K562 (cell line): ENCODE data around the gene IRF2. TPM values are rescaled to one million over a fixed set of nuclear protein-coding genes. Genes with fewer than 3 reads are reported as not detected.

ENCODE experiments used
- CAMTA2 ChIP-seq: fragments of 250-450 bp; sonication (Bioruptor Pico); conservative IDR thresholded peaks from 2 replicates; pipeline ENCODE4 v1.5.1; 2022
- HNRNPK ChIP-seq: fragments of 200-400 bp; formaldehyde crosslinking; IDR thresholded peaks from one replicate; pipeline ENCODE4 v1.6.1; 2018; ENCODE audit warnings: mild to moderate bottlenecking, low read depth, low read length; ENCODE audit not compliant: poor library complexity, severe bottlenecking
- KAT2B ChIP-seq: IDR thresholded peaks from one replicate; pipeline ENCODE4 v1.6.1; 2012; ENCODE audit warnings: low read depth, mild to moderate bottlenecking, control low read depth, inconsistent platforms, low read length, moderate library complexity
- MED1 ChIP-seq: sonication (generic); formaldehyde crosslinking; IDR thresholded peaks from 2 replicates; pipeline ENCODE4 v1.8.1; 2023; ENCODE audit warnings: missing genetic modification reagents, borderline replicate concordance
- PHF8 ChIP-seq: fragments of 200-600 bp; sonication (generic); IDR thresholded peaks from 2 replicates; pipeline ENCODE4 v1.6.1; 2012; ENCODE audit warnings: mixed run types, mild to moderate bottlenecking, inconsistent platforms, low read length, moderate library complexity, borderline replicate concordance
- RBM39 ChIP-seq: fragments of 200-400 bp; formaldehyde crosslinking; optimal IDR thresholded peaks from 2 replicates; pipeline ENCODE3; 2018; ENCODE audit warnings: low read depth, low read length
- SMC3 ChIP-seq: conservative IDR thresholded peaks from 2 replicates; pipeline ENCODE4 v1.6.1; 2011; ENCODE audit warnings: low read depth, low read length, improper control_type of control experiment; ENCODE audit not compliant: insufficient read depth
- SP1 ChIP-seq: sonication (generic); formaldehyde crosslinking; IDR thresholded peaks from 2 replicates; pipeline ENCODE4 v1.8.1; 2022; ENCODE audit warnings: mild to moderate bottlenecking, missing genetic modification reagents
- TSC22D4 ChIP-seq: fragments of 450-650 bp; IDR thresholded peaks from 2 replicates; pipeline ENCODE4 v1.6.1; 2016; ENCODE audit warnings: missing genetic modification characterization, missing biosample characterization, control low read depth
- ZNF75A ChIP-seq: fragments of 450-650 bp; formaldehyde crosslinking; IDR thresholded peaks from 2 replicates; pipeline ENCODE4 v1.4.0; 2020; ENCODE audit warnings: mild to moderate bottlenecking
- polyA plus RNA-seq, 8 experiments: library from polyadenylated mRNA; depleted of rRNA in 4 of 8; stranded (reverse) in 5 of 8; unstranded in 3 of 8; fragments of >200 nt; fragmentation: Nextera tagmentation in 2 of 8; fragmentation: Illumina TruSeq in 1 of 8; extraction: Ambion mirVana in 2 of 8; extraction: Trizol in 1 of 8; gene quantifications; 2 replicates each; pipeline versions ENCODE4 v1.2.1 to v1.2.3, GENCODE V29; 2011 to 2014; ENCODE audit warnings: inconsistent platforms in 1 of 8, missing spikeins in 1 of 8
- total RNA-seq, 7 experiments: library from RNA; depleted of rRNA in 6 of 7; stranded (reverse); fragments of >200 nt in 6 of 7; fragmentation: Illumina TruSeq in 2 of 7; extraction: Trizol in 2 of 7; gene quantifications; 2 replicates each; pipeline versions ENCODE4 v1.2.1 to v1.2.3, GENCODE V29; 2011 to 2021; ENCODE audit warnings: low replicate concordance in 1 of 7
- TF ChIP-seq, protein P1 (sequence below): sonication (generic); formaldehyde crosslinking; IDR thresholded peaks from 2 replicates; pipeline ENCODE4 v1.8.0; 2022; ENCODE audit warnings: mild to moderate bottlenecking, missing genetic modification reagents
- TF ChIP-seq, protein P2 (sequence below): fragments of 450-650 bp; formaldehyde crosslinking; IDR thresholded peaks from 2 replicates; pipeline ENCODE4 v1.4.0; 2020; ENCODE audit warnings: mild to moderate bottlenecking, mixed read lengths
- TF ChIP-seq, protein P3 (sequence below): fragments of 250-450 bp; sonication (Bioruptor Pico); IDR thresholded peaks from 2 replicates; pipeline ENCODE4 v1.8.0; 2022; ENCODE audit warnings: inconsistent platforms, mild to moderate bottlenecking, moderate library complexity, borderline replicate concordance
- TF ChIP-seq, protein P4 (sequence below), 2 experiments: IDR thresholded peaks; 2 replicates each; pipeline ENCODE4 v1.6.1; 2011; ENCODE audit warnings: borderline replicate concordance in 1 of 2, control low read depth in 1 of 2, low read depth in 1 of 2, low read length in 1 of 2, mild to moderate bottlenecking in 1 of 2, mixed read lengths in 1 of 2, moderate library complexity in 1 of 2; ENCODE audit not compliant: insufficient read depth in 1 of 2, insufficient read length in 1 of 2, poor library complexity in 1 of 2, severe bottlenecking in 1 of 2; ENCODE audit errors: extremely low read depth in 1 of 2

The IRF2 gene
- total and polyA plus RNA-seq, 9 of the 15 experiments (the other 6 are each of a cell fraction or from before 2014, with no cell fraction given), result 7.1 to 17.1 (median 11.3) TPM

DNA sequence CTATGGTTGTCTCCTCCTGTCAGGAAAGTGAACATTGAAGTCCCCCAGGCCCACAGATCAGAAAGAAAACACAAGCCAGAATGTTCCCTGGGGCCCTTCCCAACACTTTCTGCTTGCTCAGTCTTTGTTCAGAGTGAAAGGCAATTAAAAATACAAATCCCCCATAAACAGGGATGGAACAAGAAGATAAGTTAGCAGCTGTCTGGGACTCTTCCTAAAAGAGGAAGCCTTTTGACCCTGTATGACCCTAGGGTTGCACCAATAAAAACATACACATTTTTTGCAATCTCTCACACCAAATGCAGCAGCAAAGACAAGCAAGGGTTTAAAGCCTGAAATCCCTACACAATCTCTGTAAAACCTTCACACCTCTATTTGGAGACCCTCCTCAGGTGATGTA is 22.6 kb downstream of the IRF2 start (continued):
- TF ChIP-seq, protein P1, sequence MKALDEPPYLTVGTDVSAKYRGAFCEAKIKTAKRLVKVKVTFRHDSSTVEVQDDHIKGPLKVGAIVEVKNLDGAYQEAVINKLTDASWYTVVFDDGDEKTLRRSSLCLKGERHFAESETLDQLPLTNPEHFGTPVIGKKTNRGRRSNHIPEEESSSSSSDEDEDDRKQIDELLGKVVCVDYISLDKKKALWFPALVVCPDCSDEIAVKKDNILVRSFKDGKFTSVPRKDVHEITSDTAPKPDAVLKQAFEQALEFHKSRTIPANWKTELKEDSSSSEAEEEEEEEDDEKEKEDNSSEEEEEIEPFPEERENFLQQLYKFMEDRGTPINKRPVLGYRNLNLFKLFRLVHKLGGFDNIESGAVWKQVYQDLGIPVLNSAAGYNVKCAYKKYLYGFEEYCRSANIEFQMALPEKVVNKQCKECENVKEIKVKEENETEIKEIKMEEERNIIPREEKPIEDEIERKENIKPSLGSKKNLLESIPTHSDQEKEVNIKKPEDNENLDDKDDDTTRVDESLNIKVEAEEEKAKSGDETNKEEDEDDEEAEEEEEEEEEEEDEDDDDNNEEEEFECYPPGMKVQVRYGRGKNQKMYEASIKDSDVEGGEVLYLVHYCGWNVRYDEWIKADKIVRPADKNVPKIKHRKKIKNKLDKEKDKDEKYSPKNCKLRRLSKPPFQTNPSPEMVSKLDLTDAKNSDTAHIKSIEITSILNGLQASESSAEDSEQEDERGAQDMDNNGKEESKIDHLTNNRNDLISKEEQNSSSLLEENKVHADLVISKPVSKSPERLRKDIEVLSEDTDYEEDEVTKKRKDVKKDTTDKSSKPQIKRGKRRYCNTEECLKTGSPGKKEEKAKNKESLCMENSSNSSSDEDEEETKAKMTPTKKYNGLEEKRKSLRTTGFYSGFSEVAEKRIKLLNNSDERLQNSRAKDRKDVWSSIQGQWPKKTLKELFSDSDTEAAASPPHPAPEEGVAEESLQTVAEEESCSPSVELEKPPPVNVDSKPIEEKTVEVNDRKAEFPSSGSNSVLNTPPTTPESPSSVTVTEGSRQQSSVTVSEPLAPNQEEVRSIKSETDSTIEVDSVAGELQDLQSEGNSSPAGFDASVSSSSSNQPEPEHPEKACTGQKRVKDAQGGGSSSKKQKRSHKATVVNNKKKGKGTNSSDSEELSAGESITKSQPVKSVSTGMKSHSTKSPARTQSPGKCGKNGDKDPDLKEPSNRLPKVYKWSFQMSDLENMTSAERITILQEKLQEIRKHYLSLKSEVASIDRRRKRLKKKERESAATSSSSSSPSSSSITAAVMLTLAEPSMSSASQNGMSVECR (CRISPR knock-in tag), result no peak
- TF ChIP-seq PHF8 (no peak), HNRNPK (no peak), ZNF75A (no peak), SP1 (CRISPR knock-in tag) (no peak), SMC3 (no peak), CAMTA2 (CRISPR knock-in tag) (no peak), KAT2B (no peak), TSC22D4 (tag) (no peak), RBM39 (no peak), MED1 (CRISPR knock-in tag) (no peak)
- TF ChIP-seq, protein P2, sequence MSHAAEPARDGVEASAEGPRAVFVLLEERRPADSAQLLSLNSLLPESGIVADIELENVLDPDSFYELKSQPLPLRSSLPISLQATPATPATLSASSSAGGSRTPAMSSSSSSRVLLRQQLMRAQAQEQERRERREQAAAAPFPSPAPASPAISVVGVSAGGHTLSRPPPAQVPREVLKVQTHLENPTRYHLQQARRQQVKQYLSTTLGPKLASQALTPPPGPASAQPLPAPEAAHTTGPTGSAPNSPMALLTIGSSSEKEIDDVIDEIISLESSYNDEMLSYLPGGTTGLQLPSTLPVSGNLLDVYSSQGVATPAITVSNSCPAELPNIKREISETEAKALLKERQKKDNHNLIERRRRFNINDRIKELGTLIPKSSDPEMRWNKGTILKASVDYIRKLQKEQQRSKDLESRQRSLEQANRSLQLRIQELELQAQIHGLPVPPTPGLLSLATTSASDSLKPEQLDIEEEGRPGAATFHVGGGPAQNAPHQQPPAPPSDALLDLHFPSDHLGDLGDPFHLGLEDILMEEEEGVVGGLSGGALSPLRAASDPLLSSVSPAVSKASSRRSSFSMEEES, result no peak
- TF ChIP-seq, protein P3, sequence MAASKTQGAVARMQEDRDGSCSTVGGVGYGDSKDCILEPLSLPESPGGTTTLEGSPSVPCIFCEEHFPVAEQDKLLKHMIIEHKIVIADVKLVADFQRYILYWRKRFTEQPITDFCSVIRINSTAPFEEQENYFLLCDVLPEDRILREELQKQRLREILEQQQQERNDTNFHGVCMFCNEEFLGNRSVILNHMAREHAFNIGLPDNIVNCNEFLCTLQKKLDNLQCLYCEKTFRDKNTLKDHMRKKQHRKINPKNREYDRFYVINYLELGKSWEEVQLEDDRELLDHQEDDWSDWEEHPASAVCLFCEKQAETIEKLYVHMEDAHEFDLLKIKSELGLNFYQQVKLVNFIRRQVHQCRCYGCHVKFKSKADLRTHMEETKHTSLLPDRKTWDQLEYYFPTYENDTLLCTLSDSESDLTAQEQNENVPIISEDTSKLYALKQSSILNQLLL (CRISPR knock-in tag), result no peak
- TF ChIP-seq, protein P4, sequence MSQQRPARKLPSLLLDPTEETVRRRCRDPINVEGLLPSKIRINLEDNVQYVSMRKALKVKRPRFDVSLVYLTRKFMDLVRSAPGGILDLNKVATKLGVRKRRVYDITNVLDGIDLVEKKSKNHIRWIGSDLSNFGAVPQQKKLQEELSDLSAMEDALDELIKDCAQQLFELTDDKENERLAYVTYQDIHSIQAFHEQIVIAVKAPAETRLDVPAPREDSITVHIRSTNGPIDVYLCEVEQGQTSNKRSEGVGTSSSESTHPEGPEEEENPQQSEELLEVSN (IDR thresholded peaks at IDR 0.05; ENCODE audit: borderline replicate concordance in 1 of 2, extremely low read depth in 1 of 2, insufficient read depth in 1 of 2, insufficient read length in 1 of 2, low read depth in 1 of 2, low read length in 1 of 2, poor library complexity in 1 of 2, severe bottlenecking in 1 of 2), result no peak
